ENCODE results near the gene GLRA2.
A peak's percentile ranks its signal among the peaks of the same experiment; 100 is the strongest.

Gene GLRA2

DNA sequence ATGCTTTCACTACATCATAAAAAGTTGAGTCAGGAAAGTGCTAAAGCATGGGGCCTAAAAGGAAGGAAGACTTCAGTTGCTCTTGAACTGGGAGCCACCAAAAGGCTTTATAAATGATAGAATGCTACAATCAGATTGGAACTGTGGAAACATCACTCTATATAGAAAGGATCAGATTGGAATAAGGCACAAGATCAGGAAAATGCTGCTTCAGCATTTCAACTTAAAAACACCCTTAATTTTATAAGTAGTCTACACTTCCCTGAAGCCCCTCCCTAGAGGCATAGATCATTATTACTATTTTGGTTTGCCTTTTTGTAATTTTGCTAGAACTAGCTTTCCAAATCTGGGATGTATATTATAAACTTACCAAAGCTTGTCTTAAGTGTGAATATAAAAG is 172.8 kb downstream of the GLRA2 start:
- DNase-seq: no peak

DNA sequence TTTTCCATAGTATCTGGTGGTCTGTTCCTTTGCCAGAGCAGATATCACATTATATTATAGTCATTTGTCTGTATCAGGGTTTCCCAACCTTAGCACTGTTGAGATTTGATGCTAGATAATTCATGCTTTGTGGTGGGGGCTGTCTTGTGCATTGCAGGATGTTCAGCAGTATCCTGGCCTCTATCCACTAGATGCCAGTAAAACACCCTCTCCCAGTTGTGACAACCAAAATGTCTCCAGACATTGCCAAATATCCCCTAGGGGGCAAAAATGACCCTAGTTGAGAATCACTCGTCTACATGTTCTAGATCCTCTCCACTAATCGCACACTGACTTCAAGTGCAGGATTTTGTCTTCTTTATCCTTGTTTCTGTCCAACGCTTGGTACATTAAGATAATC is 182.8 kb downstream of the GLRA2 start:
- DNase-seq: no peak

DNA sequence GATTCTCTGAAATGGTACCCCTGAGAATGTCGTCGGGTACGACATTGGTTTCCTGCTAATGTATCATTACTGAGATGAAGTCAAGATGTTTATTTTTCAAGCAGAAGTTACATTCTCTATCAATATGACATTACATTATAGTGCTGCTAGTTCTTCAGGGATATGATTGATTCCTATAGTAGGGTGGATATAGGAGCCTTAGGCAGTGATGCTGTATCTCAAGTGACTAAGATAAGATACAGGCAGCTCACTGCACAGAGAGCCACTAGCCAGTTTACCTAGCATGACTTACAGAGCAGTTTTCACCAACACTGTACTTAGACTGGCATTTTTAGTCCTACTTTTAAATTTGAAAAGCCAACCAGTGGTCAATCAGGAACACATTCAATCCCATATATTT is 188.6 kb downstream of the GLRA2 start:
- DNase-seq: no peak

DNA sequence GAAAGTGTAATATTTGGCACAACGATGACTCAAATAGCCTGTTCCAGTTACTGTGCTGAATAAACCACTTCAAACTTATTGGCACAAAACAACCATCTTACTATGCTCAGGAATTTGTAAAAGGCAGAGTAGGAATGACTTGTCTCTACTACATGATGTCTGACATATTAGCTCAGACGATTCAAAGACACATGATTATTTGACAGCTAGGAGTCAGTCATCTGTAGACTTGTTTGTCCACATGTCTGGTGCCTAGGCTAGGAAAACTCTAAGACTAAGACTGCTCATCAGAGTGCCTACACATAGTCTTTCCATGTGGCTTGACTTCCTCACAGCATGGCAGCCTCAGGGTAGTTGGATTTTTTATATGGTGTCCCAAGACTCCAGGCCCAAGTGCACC is 189.1 kb downstream of the GLRA2 start:
- peak; percentile 3 for DNase-seq

DNA sequence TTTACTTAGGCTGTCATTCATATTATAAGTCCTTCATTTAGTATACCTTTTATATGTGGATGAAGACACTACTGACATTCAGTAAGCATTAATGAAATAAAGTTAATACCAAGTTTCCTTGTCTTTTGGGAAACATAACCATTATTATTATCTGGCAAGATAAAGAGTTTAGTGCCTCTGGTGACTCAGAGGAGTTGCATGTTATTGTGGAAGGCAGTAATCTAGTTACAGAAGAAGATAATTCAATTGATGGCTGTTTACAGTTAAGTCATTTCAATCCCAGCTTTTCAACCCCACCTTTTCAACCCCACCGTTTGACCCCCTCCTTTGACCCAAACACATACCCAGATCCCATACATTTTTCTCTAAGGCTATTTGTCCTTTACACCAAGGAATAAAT is 199.7 kb downstream of the GLRA2 start:
- no peak for DNase-seq

DNA sequence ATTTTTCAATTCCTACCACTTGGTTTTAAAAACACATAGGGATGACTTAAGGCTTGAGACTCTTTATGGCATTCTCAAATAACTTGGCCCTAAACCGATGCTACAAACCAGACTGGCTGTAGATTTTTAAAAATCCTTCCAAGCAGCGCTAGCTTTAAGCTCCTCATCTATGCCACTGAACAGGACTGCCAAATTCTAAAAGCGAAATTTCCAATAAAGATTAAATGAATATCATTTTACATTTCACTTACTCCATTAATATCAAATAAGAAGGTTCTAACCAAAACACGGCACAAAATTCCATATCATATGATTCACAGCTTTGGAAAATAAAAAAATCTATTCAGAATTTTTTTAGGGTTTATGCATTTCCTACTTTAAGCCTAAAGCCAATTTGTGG is 209.3 kb downstream of the GLRA2 start:
- peak; percentile 46 for DNase-seq

DNA sequence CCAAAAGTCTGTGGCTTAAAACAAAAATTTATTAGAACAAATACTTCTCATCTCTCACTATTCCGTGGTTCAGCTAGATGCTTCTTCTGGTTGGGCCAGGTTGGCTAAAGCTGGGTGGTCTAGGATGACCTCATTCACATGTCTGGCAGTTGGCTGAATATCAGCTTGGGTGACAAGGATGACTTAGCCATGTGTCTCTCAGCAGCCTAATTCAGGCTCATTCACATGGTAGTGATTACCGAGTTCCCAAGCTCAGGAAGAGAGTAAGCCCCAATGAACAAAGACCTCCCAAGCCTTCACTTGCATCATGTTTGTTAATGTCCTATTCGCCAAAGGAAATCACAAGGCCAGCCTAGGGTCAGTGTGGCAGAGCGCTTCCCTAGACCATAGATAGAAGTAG is 224.1 kb downstream of the GLRA2 start:
- peak; percentile 52 for DNase-seq

DNA sequence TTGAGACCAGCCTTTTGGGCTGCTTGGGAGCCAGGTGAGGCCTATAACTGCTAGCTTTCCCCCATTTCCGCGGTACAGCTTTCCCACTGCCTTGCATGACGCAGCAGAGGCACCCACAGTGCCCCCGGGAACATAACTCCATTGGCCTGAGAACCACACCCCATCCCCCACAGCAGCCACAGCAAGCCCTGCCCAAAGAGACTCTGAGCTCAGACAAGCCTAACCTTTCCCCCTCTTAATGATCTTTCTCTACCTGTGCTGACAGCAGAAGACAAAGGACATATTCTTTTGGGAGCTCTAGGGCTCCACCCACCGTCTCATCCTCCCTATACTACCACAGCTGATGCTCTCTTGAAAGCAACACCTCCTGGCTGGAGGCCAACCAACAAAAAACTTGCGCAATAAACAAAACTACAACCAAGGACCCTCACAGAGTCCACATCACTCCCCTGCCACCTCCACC is 228.7 kb downstream of the GLRA2 start:
- no peak for DNase-seq

DNA sequence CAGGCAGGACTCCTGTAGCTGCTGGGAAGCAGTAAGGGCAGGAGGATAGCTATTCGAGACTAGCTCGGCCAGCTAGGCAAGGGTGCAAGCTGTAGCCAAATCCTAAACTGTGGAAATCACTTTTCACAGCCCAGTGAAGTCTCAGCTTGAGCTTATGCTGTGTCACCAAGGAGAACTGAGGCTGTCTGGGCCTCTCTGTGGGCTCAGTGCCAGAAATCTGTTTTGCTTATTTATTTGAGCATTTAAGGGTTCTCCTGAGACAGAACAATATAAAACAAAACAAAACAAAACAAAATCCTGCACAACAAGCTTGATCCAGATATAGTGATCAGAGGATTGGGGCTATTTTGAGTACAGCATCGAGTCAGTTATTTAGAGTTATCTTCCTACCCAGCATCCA is 246.1 kb downstream of the GLRA2 start:
- DNase-seq: no peak

DNA sequence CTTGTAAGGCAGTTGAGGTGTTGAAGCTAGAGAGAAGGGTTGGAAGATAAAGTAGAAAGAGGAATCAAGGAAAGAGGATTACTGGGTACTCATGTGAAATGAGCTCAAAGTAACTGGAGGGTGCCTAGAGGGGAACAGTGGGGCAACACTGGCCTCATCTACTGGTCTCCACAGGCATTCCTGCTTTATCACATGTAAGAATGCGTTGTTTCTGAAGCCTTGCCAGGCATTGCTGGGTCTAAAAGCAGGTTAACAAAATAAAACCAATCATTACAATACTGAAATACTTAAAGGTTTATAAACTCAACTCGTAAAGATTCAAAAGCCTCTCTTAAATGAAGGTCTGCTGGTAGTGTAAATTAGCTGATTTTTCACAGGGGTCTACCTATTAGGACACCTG is 247.6 kb downstream of the GLRA2 start:
- DNase-seq: no peak

DNA sequence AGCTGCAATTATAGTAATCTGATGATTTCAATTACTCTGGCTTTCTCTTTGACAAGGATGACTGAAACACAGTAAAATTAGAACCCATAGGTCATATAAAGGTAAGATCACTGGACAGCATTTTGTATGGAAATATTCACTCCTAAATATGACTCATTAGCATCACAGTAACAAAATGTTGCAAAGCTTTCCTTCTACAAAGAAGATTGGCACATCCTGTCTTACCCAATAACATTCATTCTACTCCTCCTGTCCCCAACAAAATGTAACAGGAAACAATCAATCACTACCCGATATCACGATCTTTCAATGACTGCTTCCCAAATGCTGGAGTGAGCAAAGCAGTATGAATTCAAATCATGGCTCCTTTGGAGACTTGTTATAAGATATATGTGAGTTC is 248.2 kb downstream of the GLRA2 start:
- peak; percentile 60 for DNase-seq

DNA sequence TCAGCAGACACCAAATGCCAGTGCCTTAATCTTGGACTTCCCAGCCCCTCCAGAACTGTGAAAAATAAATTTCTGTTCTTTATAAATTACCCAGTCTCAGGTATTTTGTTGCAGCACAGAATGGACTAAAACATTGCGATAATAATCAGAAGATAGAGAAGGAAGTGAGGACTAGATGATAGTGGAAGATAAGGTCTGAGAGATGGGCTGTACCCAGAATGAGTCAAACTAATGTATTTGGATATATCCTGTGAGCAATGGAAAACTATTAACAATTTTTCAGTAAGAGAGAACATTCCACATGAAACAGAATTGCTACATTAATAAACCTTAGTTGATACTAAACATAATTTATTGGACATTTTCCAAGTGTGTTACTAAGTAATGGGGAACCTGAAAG is 250.2 kb downstream of the GLRA2 start:
- DNase-seq: no peak

Measured in fibroblast of skin of abdomen (primary cell).